T-helper 1 cell treated with Interleukin-12 subunit alpha and Interleukin-12 subunit beta and Interleukin-4 antibody, amounts not matched to agents 30 μg/mL and 1 μg/mL, for 36 hours (primary cell): Measurements from ENCODE around the gene GAD1.

Experiments
- H3K27ac Mint-ChIP-seq: one replicate; pipeline ENCODE4 v1.8.0; 2021; ENCODE audit warnings: mild to moderate bottlenecking, mixed read lengths
- H3K27me3 Mint-ChIP-seq: one replicate; pipeline ENCODE4 v1.8.0; 2021; ENCODE audit warnings: low read depth, mixed read lengths
- H3K36me3 Mint-ChIP-seq: one replicate; pipeline ENCODE4 v1.8.0; 2021; ENCODE audit warnings: low read depth, mixed read lengths
- H3K4me1 Mint-ChIP-seq: one replicate; pipeline ENCODE4 v1.8.0; 2021; ENCODE audit warnings: low read depth, mixed read lengths
- H3K4me3 Mint-ChIP-seq: one replicate; pipeline ENCODE4 v1.8.0; 2021; ENCODE audit warnings: mild to moderate bottlenecking, moderate library complexity, mixed read lengths
- H3K9me3 Mint-ChIP-seq: one replicate; pipeline ENCODE4 v1.8.0; 2021; ENCODE audit warnings: mixed read lengths

GAD1 gene

DNA sequence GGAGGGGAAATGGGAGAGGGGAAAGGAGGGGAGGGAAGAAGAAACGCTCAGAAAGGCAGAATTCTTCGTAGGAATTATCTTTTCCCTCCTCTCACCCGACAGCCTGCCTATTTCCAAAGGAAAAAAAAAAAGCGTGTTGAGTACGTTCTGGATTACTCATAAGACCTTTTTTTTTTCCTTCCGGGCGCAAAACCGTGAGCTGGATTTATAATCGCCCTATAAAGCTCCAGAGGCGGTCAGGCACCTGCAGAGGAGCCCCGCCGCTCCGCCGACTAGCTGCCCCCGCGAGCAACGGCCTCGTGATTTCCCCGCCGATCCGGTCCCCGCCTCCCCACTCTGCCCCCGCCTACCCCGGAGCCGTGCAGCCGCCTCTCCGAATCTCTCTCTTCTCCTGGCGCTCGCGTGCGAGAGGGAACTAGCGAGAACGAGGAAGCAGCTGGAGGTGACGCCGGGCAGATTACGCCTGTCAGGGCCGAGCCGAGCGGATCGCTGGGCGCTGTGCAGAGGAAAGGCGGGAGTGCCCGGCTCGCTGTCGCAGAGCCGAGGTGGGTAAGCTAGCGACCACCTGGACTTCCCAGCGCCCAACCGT lies at the start of gene GAD1:
GAD1 (plus strand) TSS at position 384 of the 589 bp plus-strand sequence. CDS start 1,705 bp downstream, outside the sequence.
- peaks cover 86% of the 10 kb centered on the region for H3K27me3 Mint-ChIP-seq
- H3K4me3 Mint-ChIP-seq: peak within 1 kb of the TSS; percentile 72
- H3K4me1 Mint-ChIP-seq: peaks cover 31% of the 10 kb centered on the region
- peaks cover 5% of the 10 kb centered on the region for H3K36me3 Mint-ChIP-seq
- peak within 1 kb of the TSS; percentile 64 for H3K27ac Mint-ChIP-seq
- H3K9me3 Mint-ChIP-seq: no peaks in the 10 kb centered on the region

DNA sequence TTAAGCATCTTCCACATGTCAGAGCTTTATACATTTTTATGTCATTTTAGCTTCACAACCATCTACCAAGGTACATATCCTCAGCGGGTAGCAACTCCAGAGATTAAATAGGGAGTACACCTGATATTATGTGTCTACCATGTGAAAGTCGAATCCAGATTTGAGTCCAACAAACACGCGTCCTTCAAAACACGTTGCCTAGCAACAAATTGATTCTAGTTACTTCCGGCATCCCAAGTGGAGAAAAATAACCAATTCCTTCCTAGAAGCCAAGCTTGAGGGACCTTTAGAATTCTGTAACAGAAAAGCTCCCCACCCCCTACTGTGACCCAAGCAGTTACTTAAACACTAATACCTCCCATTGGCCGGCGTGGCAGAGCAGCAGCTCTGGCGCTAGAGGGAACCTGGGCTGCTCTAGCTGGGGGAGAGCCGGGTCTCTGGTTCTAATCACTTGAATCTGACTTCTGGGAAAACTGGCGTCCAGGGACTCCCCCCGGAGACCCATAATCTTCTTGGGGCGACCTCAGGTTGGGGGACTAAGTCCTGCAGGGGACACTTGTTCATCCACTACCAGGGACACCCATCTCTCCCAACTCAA lies 46.6 kb upstream of the GAD1 start, which contains the start of gene ERICH2:
ERICH2 (plus strand) TSS at position 371 of the 598 bp plus-strand sequence. CDS start 304 bp downstream, outside the sequence.
- Mint-ChIP-seq H3K4me3 (peak within 1 kb of the TSS; percentile 86), H3K27ac (peak within 1 kb of the TSS; percentile 49), H3K4me1 (peaks cover 9% of the 10 kb centered on the region), H3K36me3 (no peaks in the 10 kb centered on the region), H3K9me3 (no peaks in the 10 kb centered on the region), H3K27me3 (peaks cover 54% of the 10 kb centered on the region)

DNA sequence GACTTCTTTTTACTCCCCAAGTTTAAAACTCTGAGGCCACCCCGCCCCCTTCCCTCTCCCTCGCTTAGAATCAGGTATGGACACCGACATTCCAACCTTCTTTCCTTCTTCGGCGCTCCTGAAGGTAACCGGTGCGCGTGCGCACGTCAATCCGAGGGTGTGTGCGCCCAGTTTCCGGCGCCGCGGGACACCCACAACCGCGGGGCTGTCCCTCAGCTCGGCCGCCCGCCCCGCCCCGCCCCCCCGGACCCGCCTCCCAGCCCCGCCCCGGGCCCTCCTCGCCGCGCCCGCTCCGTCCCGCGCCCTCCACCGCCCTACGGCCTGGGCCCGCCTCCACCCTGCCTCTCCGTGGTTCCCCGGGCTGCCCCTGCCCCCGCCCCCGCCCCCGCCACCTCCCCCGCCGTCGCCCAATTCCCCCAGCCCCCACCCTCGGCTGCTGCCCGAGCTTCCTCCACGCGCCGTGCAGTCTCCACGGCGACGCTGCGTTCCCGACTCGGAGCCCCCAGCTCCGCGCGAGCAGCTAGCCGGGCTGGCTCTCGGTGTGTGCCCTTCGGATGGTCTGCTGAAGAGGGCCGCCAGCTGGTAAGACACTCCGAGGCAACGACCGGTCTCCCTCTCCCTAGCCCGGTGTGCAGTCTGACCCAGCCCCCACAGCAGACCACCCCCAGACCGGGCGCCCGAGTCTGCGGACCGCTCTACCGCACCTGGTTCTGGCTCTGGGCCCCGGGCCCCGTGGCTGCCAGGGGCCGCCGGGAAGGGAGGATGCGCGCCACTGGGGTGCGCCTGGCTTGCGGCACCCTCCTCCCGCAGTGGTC lies 45.9 kb upstream of the GAD1 start:
- Mint-ChIP-seq H3K27ac (peak overlapping the region; percentile 49), H3K4me1 (peaks cover 9% of the 10 kb centered on the region), H3K9me3 (no peaks in the 10 kb centered on the region), H3K27me3 (peaks cover 54% of the 10 kb centered on the region), H3K36me3 (no peaks in the 10 kb centered on the region), H3K4me3 (peak overlapping the region; percentile 86)

DNA sequence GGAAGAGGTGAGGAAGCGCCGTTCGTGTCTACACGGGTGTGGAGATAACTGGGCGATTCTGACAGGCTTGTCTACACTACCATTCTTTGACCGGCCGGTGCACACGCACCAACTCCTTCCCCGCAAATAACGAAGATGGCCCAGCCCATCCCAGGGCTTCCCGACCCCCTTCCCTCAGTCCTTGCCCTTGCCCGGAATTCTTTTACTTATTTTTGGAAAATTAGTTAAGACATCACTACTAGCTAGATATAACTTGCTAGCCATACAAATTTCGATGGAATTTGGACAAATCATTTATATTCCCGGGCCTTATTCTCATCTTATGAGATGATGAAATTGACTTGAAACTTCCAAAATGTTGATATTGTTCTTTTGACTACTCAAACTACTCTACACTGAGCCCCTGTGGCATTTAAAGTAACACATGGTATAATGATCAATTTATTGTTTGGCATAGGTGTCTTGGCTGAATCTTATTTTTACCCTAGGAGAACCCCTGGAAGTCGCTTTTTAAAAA lies 45.2 kb upstream of the GAD1 start:
- H3K9me3 Mint-ChIP-seq: no peaks in the 10 kb centered on the region
- H3K4me1 Mint-ChIP-seq: peaks cover 9% of the 10 kb centered on the region
- peak overlapping the region; percentile 78 for H3K4me3 Mint-ChIP-seq
- peaks cover 52% of the 10 kb centered on the region for H3K27me3 Mint-ChIP-seq
- H3K36me3 Mint-ChIP-seq: no peaks in the 10 kb centered on the region
- no peak overlapping the region for H3K27ac Mint-ChIP-seq

DNA sequence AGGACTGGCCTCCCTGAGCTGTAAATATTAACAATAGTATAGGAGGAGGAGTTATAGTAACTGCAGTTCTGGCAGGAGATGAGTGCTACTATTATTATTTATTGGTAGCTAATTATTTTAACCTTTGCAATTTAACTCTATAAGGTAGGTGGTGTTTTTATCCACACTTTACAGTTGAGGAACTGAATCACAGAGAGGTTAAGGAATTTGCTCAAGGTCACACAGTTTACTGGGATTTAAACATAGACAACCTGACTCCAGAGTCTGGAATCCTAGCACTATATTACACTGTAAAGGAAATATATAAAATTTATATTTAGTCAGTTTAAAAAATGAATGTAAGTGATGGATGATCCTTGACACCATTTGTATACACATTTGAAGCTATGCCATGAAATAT lies 44.4 kb upstream of the GAD1 start:
- H3K4me3 Mint-ChIP-seq: peak overlapping the region; percentile 9
- H3K27me3 Mint-ChIP-seq: peaks cover 50% of the 10 kb centered on the region
- peaks cover 9% of the 10 kb centered on the region for H3K4me1 Mint-ChIP-seq
- H3K9me3 Mint-ChIP-seq: no peaks in the 10 kb centered on the region
- no peaks in the 10 kb centered on the region for H3K36me3 Mint-ChIP-seq
- H3K27ac Mint-ChIP-seq: no peak overlapping the region

DNA sequence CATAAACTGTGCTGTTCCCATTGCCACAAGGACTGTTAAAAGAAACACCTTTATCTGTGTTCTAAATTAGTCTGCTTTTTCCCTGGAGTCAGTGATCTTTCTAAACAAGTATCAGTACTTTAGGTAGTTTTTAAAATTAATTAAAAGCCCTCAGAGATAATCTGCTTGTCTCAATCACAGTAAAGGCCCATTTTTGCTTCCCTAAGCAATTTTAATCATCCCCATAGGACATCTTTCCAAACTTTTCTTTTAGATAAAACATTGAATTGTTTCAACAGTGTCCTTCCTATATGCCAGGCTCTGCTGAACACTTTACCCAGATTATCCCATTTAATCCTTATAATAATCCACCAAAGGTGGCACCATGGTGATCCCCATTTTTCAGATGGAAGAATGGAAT lies 42.6 kb upstream of the GAD1 start:
- Mint-ChIP-seq H3K36me3 (no peaks in the 10 kb centered on the region), H3K4me3 (no peak overlapping the region), H3K4me1 (peaks cover 9% of the 10 kb centered on the region), H3K9me3 (no peaks in the 10 kb centered on the region), H3K27ac (no peak overlapping the region), H3K27me3 (peaks cover 55% of the 10 kb centered on the region)

DNA sequence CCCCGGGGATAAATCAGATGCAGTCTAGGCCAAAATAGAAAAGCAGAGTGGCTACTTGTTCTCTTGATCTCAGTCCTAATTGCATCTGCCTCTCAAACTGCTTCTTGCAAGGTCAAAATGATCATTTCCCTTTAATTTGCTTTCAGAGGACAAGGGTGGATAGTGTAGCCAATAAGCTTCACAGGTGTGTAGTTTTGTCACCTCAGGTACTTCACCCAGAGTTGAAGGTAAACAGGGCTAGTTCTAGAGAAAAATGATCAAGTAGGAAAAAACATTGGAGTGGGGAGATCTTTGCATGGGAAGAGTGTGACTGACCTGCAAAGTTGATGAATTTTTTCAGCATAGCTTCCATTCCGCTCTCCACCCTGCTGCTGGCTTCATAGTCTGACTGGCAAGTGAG lies 37.8 kb upstream of the GAD1 start:
- no peaks in the 10 kb centered on the region for H3K9me3 Mint-ChIP-seq
- no peak overlapping the region for H3K27ac Mint-ChIP-seq
- H3K4me3 Mint-ChIP-seq: no peak overlapping the region
- peaks cover 48% of the 10 kb centered on the region for H3K27me3 Mint-ChIP-seq
- H3K36me3 Mint-ChIP-seq: no peaks in the 10 kb centered on the region
- H3K4me1 Mint-ChIP-seq: no peaks in the 10 kb centered on the region

DNA sequence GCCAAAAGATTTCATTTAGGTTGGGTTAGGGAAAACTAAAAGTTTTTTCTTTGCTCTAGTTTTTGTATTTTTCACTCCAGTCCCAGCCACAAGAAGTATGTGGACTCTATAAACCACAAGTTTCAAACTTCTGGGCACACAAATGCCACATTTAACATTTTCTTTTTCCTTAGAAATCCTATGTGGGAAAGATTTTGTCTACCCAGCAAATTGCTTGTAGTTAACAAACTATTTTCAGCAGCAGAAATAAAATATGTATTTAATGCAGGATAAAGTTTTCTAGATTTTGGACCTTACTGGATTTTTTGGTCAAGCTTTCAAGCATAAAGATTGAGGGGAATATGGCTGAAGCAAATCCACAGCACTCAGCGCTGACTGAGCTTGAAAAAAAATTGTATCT lies 37.4 kb upstream of the GAD1 start:
- no peak overlapping the region for H3K4me3 Mint-ChIP-seq
- H3K27me3 Mint-ChIP-seq: peaks cover 48% of the 10 kb centered on the region
- no peak overlapping the region for H3K27ac Mint-ChIP-seq
- no peaks in the 10 kb centered on the region for H3K36me3 Mint-ChIP-seq
- no peaks in the 10 kb centered on the region for H3K4me1 Mint-ChIP-seq
- no peaks in the 10 kb centered on the region for H3K9me3 Mint-ChIP-seq

DNA sequence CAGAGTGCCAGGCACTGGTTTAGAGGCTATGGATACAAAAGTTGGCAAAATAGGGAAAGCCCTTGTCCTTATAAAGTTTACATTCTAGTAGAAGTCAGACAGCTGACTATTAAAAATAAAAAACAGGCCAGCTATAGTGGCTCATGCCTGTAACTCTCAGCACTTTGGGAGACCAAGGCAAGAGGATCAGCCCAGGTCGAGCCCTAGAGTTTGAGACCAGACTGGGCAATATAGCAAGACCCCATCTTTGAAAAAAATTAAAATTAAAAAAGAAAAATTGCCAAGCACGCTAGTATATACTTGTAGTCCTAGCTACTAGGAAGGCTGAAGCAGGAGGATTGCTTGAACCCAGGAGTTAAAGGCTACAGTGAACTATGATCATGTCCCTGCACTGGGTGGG lies 34.0 kb upstream of the GAD1 start:
- Mint-ChIP-seq H3K4me1 (no peaks in the 10 kb centered on the region), H3K4me3 (no peak overlapping the region), H3K9me3 (no peaks in the 10 kb centered on the region), H3K27me3 (peaks cover 60% of the 10 kb centered on the region), H3K36me3 (no peaks in the 10 kb centered on the region), H3K27ac (no peak overlapping the region)

DNA sequence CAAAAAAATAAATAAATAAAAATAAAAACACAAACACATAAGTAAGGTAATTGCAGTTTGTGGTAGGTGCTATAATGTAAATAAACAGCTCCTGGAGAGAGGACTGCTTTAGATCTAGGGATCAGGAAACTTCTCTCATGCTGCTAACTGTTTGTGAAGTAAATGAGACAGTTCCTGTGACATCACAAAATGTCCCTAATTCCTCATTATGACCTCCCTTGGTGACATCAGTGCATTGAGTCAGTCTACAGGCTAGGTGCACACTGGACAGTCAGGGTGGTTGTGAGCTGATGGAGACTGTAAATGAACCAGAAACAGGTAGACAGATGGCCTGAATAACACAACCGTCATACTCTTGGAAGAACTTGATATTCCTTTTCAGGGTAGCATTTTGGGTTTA lies 33.1 kb upstream of the GAD1 start:
- no peaks in the 10 kb centered on the region for H3K9me3 Mint-ChIP-seq
- no peaks in the 10 kb centered on the region for H3K36me3 Mint-ChIP-seq
- peaks cover 54% of the 10 kb centered on the region for H3K27me3 Mint-ChIP-seq
- H3K4me3 Mint-ChIP-seq: no peak overlapping the region
- H3K4me1 Mint-ChIP-seq: no peaks in the 10 kb centered on the region
- no peak overlapping the region for H3K27ac Mint-ChIP-seq

DNA sequence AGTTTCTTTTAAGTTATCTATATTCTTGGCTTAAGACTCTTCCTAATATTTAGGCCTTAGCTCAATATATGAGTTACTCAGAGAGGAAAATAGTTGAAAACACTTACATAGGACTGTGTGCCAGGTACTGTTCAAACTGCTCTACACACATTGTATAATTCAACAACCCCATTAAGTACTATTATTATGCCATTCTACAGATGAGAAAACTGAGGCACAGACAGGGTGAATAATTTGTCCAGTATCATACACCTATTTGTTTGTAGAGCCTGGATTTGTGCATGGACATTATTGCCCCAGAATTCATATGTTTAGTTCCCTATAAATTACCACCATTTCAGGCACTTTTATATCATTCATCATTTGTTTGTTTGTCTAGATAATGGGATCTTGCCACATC lies 17.7 kb upstream of the GAD1 start:
- peaks cover 29% of the 10 kb centered on the region for H3K27me3 Mint-ChIP-seq
- no peaks in the 10 kb centered on the region for H3K4me1 Mint-ChIP-seq
- H3K27ac Mint-ChIP-seq: no peak overlapping the region
- H3K9me3 Mint-ChIP-seq: no peaks in the 10 kb centered on the region
- H3K4me3 Mint-ChIP-seq: no peak overlapping the region
- H3K36me3 Mint-ChIP-seq: no peaks in the 10 kb centered on the region

DNA sequence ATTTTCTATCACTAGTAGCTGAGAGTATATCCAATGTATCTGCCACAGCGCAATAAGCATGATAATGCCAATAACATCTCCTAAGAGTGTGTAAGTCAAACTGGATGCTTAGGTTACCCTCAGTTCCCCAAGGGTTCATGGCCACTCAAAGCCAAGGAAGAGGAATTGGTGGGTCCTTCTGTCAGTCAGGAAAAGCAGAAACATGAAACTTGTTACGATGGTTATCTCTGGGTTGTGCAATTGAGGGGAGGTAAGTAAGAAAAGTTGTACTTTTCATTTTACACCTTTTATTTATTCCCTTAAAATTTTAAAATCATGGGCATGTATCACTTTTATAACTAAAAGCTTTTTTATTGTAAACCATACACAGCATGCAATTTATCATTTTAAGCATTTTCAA lies 10.1 kb upstream of the GAD1 start:
- H3K27me3 Mint-ChIP-seq: peaks cover under 1% of the 10 kb centered on the region

DNA sequence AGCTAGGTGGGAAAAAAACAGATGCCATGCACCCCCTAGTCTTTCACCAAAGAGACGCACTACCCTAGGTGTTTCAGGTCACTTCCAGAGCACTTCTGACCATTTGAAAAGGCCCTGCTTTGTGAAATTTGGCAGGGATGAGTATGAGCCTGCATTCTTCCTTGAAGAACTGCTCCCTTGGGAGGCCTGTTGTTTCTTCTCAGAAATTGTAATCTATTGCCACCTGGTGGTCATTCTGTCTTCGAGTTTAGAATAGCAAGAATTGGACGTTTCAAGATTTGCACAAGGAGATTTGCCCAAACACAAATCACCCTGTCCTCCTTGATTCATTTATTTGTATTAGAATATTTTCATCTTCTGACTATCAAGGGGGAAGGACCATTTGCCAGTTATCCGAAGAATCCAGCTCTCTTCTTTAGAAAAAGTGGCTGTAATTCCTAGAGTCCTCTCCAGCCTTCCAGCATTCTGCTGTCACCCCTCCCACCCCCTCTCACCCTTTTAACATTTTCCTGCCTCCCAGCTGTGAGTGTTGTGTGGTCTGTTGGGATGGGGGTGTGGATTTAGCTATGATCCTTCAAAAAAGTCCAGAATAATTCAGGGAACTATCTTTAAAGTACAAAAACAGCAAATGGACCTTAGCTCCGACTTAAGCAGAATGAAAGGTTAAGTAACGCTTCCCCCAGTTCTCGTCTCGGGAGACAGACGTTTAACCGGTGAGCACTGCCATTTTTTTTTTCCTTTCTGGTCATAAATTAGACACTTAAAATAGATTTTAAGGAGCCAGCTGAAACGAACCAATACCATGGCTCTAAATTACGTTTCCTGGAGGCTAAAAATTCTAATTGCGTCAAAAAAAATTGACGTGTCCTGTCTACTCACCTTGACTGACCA lies 3.7 kb upstream of the GAD1 start:
- Mint-ChIP-seq H3K27ac (no peak overlapping the region), H3K27me3 (peaks cover 51% of the 10 kb centered on the region), H3K4me3 (no peak overlapping the region), H3K9me3 (no peaks in the 10 kb centered on the region), H3K4me1 (peaks cover 13% of the 10 kb centered on the region), H3K36me3 (no peaks in the 10 kb centered on the region)

More for the DNA sequence above, 10.1 kb upstream of the GAD1 start:
- Mint-ChIP-seq H3K4me1 (no peaks in the 10 kb centered on the region), H3K36me3 (no peaks in the 10 kb centered on the region), H3K9me3 (no peaks in the 10 kb centered on the region), H3K27ac (no peak overlapping the region), H3K4me3 (no peak overlapping the region)
